DMS114 treated with DMSO at 0.1 percent for 48 hours (cell line): ENCODE data around the gene LCP1.

ENCODE experiments used
- DNase-seq: peaks from one replicate; lab custom pipeline; 2025; ENCODE audit not compliant: unreplicated experiment; lab: John Stamatoyannopoulos, UW

The LCP1 gene

DNA sequence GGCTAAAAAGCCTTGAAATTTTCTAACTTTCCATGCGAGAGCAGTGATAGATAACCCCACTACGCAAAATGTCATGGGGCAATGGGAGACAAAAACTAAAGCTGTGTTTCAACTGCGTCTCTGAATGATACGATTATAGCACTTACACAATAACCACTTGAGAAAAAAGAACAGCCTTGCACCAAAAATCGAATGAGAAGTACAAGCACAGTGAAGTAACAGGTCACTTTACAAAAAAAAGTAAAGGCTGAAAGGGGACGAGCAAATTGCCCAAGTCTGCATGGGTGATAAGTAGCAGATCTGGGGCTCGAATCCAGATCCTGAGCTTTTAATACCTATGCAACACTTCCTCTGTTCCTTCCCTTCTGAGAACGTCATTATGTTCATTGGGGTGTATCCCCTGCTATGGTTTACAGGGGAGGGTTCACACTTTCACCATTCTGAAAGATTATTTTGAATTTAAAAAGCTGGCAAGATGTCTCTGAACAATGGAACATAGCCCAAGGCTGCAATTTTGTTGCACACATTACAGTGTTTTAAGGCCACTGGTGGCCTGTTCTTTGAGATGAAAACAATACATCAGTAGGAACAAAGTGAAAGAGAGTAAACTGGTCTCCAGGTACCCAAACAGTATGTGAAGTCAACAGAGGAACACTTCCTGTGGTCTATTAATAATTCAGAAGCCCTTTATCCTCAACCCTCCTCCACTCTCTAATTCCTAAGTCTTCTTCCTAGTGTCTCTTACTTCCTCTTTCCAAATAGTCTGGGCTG is 80.3 kb downstream of the LCP1 start:
- DNase-seq = no peak

DNA sequence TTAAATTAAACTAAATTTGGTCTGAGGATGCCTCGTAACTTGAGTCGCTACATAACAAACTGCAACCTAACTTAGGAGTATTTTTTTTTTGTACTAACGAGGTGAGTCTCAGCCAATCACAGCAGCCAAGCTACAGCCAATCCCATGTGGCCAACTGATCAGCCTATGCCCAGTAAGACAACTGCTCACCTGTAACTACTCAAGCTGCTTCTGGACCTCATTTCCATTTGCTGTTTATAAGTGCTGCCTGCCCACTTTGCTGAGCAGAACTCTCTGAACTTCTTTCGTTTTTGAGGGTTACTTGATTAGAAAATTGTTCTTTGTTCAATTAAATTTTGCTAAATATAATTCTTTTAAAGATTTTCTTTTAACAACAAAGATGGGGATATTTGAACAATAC is 81.0 kb downstream of the LCP1 start:
- DNase-seq = no peak

DNA sequence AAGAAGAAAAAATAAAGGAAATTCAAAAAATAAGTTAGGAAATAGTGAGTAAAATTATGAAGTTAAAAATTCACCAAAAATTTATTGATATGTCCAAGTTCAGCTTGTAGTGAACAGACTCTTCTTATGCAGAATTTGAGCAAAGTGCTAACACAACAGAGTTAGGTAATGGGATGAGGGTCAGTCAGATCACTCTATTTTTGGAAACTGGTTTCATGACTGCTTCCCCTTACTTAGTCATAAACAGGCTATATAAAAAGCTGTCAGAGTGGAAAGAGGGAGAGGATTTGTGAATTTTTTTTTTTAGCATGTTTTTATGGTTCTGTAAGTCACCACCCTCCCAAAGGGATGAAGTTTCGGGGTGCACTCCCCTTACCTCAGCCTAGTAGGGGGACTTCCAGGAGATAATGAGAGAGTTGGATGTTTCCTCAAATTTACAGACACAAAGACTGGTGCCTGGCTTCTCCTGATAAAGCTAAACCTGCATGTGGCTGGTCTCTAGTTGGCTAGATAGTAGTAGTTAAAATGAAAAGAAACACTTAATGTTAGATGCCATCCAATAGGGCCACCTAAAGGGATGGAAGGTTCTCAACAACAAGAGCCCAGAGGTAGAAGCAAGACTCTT is 81.7 kb downstream of the LCP1 start:
- DNase-seq = no peak

DNA sequence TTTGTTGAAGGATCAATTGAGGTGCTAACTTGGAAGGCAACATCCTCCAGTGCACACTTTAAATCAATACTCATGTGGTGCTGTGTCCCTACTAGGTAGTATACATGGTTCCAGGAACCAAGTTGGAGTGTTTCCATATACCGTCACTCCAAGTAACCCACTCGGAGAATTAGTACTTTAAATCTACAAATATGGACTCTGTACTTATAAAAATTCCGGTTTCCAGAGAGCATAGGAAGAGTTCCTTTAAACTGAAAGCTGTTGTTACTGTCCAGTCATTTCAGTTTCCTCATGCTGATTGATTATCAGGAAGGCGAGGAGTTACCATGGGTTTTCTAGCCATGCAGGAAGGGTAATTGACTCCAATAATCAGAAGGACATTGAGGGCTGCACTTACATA is 84.3 kb downstream of the LCP1 start:
- DNase-seq = no peak

DNA sequence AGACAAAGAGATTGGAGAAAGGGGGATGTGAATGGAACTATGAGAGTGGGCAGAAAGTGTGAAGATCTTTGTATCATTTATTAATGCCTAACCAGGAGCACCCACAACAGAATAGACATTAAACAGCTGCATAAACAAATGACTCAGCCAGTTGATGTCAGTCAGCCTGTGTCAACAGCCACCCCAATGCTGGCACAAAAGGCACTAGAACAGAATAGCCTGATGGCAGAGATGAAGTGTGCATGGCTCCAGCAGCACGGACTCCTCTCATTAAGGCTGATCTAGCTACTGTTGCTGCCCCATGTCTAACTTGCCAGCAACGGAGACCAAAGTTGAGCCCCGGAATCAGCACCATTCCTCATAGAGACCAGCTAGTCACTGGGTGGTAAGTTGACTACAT is 85.0 kb downstream of the LCP1 start:
- no peak for DNase-seq

DNA sequence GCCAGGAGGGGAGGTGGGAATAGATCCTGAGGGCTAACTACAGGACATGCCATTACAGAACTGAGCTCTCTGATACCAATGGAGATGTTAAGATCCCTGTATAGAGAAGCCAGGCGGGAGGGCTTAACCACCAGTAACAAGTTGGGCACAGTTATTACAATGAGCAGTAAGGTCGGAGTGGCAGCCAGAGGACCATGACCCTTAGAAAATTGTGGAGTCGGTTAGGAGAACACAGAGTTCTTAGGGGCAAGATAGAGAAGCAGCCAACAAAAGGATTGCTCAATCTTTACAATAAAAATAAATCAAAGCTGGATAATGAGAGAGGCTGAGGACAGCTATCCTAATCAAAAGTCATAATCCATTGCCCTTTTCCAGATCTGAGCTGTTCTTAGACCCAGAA is 87.5 kb downstream of the LCP1 start:
- DNase-seq = no peak

DNA sequence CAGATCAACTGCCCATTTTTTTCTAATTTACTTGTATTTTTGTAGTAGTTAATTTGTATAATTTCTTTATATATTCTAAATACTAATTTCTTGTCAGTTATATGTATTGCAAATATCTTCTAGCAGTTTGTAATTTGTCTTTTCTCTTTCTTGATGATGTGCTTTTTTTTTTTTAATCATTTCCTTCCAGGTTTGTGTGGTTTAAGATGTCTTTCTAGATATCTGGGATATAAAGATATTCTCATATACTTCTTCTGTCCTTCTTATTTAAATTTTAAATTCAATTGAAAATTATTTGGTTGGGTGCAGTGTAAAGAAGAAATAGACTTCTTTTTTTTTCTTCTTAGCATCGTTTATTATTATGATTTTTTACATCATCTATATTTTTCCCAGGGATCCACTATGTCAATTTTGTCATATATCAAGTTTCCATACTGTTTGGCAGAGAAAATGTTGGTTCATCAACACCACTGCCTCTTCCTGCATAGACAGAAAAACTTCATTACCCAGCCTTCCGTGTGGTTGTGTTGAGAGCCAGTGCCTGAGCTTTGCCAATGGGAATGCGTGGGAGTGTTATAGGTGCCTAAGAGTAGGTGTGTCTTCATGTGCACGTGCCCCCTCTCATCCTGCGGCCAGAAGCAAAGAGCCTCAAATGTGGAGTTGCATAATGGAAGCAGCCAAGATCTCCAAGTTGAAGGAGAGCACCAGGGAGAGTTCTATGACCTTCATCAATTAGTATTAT is 93.0 kb downstream of the LCP1 start:
- no peak for DNase-seq

DNA sequence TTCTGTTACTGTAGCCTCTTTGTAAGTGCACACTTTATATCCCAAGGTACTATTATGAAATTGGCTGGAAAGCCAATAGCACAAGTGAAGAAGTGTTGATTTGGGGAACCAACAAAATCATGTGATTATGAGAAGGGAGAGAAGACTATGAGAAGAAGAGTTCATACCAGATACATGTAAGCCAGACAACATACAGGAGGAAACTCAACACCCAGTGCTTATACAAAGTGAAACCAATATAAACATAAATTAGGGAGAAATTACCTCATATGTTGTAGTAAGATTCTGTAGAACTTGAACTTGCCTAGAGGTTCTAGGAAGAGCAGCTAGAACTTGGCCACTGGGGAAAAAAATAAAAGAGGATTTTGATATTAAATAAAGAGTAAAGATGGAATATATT is 94.5 kb downstream of the LCP1 start:
- DNase-seq = no peak

DNA sequence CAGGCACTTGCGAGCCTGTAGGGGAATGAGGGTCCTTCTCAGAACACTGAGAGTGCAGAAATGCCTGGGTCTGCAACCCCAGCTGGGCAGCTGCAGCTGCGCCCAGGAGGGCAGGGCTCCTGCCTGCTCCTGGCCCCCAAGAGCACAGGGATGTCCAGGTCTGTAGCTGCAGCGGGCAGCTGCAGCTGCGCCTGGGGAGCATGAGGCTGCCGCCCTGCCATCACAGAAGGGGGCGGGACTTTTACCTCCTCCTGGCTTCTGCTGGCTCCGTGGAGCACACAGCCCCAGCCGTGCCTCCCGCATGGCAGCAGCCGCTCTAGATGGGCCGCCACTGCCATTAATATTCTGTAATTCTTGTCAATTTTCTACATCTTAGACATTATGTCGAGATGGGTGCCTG is 95.0 kb downstream of the LCP1 start:
- peak; percentile 1 for DNase-seq

DNA sequence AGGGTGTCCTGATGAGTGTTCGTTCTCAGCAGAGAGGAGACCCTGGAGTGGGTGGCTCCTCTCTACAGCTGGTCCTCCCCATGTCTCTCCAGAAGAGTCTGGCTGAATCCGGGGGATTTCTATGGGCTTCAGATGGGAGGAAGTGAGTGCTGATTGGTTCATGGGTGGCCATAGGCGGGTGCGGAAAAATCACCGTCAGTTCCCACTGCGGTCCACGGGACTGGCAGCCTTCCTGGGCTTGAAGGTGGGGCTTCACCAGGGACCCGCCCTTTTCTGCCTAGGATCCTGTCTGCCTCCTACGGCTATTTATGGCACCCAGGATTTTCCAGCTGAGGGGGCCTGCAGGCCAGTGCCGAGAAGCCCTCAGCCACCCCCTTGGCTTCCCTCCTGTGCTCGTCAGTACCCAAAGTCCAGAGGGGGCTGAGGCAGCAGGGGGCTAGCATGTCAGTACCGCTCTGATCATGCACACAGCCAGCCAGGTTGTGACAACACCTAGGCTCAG is 95.5 kb downstream of the LCP1 start:
- DNase-seq = peak; percentile 72

DNA sequence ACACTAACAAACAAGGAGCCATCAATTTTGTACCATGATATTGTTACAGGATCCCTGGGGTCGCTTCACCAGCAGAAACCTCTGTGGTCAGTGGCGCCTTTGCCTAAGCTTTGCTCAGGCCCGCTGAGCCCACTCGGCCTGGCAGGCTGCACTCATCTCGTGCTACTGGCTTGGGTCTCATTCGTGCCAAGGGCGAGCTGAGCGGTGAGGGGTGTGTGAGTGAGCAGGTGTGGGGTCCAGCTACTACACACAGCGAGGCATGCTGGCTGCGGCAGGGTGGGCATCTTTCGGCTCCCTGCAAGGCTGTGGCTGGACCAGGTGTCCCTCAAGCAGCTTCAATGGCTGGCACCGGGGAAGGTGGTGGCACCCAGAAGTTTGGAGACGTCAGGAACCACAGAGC is 96.2 kb downstream of the LCP1 start:
- no peak for DNase-seq

DNA sequence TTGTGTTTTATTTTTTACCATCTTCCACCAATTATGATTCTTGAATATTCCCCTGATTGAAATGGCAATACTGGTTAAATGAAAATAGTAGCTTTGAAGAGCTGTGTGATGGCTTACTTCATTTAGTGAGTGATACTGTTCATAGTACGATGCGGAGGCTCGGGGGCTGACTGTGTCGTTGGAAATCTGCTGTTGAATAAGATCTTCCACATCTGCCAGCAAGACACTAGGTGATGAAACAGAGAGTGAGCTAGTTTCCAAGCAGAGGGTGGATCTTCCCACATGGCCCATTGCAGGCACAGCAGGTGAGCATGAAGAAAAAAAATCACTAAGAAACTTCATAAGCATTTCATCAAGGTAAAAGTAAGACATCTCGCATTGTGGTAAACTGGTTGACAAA is 99.7 kb downstream of the LCP1 start:
- DNase-seq = no peak

DNA sequence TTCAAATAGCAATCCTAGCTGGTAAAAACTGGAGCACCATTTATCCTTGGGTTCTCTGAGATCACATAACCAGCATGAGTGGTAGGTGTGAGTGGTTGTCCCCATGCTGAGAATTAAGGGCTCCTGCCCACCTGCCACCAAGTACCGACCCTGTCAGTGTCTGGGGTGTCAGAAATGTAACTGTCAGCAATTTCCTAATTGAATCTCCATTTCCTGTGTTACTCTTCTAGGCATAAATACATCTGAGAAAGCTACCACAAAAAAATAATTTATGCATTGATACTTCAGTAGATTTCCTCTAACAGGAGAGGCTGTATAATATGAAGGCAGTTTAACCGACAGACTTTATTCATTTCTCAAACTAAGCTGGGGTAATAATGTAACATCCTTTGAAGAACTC is 102.2 kb downstream of the LCP1 start:
- DNase-seq = no peak

DNA sequence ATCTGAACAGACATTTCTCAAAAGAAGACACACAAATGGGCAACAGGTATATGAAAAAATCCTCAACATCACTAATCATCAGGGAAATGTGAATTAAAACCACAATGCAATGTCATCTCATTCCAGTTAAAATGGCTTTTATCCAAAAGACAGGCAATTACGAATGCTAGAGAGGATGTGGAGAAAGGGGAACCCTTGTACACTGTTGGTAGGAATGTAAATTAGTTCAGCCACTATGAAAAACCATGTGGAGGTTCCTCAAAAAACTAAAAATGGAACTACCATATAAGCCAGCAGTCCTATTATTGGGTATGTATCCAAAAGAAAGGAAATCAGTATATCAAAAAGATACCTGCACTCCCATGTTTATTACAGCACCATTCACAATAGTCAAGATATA is 104.7 kb downstream of the LCP1 start:
- no peak for DNase-seq

DNA sequence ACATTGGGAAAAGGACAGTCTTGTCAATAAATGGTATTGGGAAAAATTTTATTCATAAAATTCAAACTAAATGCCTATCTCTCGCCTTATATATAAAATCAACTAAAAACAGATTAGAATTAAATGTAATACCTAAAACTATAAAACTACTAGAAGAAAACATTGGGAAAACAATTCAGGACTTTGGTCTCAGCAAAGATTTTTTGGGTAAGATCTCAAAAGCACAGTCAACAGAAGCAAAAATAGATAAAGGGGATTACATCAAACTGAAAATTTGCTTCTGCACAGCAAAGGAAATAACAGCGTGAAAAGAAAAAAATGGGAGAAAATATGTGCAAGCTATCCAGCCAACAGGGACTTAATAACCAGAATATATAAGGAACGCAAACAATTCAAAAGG is 105.2 kb downstream of the LCP1 start:
- DNase-seq = no peak
